Neural progenitor cell (in vitro differentiated cells): ENCODE measurements around the gene MCM3. TPM values are rescaled to one million over a fixed set of nuclear protein-coding genes. Genes with fewer than 3 reads are reported as not detected.

ENCODE experiments used
- DNase-seq: peaks from one replicate; pipeline ENCODE4 v3.0.0-alpha.2; 2016; ENCODE audit warnings: low spot score
- H2AFZ ChIP-seq: fragments of 200-600 bp; sonication (generic); replicated peaks from 2 replicates; pipeline ENCODE4 v1.6.1; 2016; ENCODE audit warnings: antibody characterized with exemption
- H3F3A ChIP-seq: fragments of 200-600 bp; sonication (generic); 2 replicates; pipeline ENCODE4 v1.6.1; 2016; ENCODE audit warnings: antibody characterized with exemption, low read depth
- H3K27ac ChIP-seq: fragments of 200-600 bp; sonication (generic); 2 replicates; pipeline ENCODE4 v1.5.1; 2016; ENCODE audit warnings: mild to moderate bottlenecking
- H3K27me3 ChIP-seq: fragments of 200-600 bp; sonication (generic); 2 replicates; pipeline ENCODE4 v1.6.1; 2016; ENCODE audit warnings: mild to moderate bottlenecking, moderate library complexity
- H3K36me3 ChIP-seq: fragments of 200-600 bp; sonication (generic); 2 replicates; pipeline ENCODE4 v1.5.1; 2016
- H3K4me1 ChIP-seq: fragments of 200-600 bp; sonication (generic); 2 replicates; pipeline ENCODE4 v1.6.1; 2016; ENCODE audit warnings: mixed run types
- H3K4me2 ChIP-seq: fragments of 200-600 bp; sonication (generic); 2 replicates; pipeline ENCODE4 v1.6.1; 2016
- H3K4me3 ChIP-seq: fragments of 200-600 bp; sonication (generic); 2 replicates; pipeline ENCODE4 v1.5.1; 2016
- H3K79me2 ChIP-seq: fragments of 200-600 bp; sonication (generic); 2 replicates; pipeline ENCODE4 v1.6.1; 2016; ENCODE audit warnings: low read depth
- H3K9ac ChIP-seq: fragments of 200-600 bp; sonication (generic); 2 replicates; pipeline ENCODE4 v1.6.1; 2016
- H3K9me3 ChIP-seq: fragments of 200-600 bp; sonication (generic); 2 replicates; pipeline ENCODE4 v1.5.1; 2016; ENCODE audit warnings: low read depth
- H4K20me1 ChIP-seq: fragments of 200-600 bp; sonication (generic); 2 replicates; pipeline ENCODE4 v1.6.1; 2016; ENCODE audit warnings: low read depth
- H3K27ac Mint-ChIP-seq: 3 replicates; pipeline ENCODE4 v1.8.0; 2021; ENCODE audit warnings: mixed read lengths
- H3K27me3 Mint-ChIP-seq: 2 replicates; pipeline ENCODE4 v1.8.0; 2022; ENCODE audit warnings: low read depth, mild to moderate bottlenecking, inconsistent platforms, moderate library complexity, mixed read lengths; ENCODE audit not compliant: insufficient read depth
- H3K36me3 Mint-ChIP-seq: 3 replicates; pipeline ENCODE4 v1.8.0; 2021; ENCODE audit warnings: mixed read lengths
- H3K4me1 Mint-ChIP-seq: 3 replicates; pipeline ENCODE4 v1.8.0; 2021; ENCODE audit warnings: mixed read lengths
- H3K4me3 Mint-ChIP-seq: 3 replicates; pipeline ENCODE4 v1.8.0; 2021; ENCODE audit warnings: mild to moderate bottlenecking, moderate library complexity, mixed read lengths
- H3K9me3 Mint-ChIP-seq: 3 replicates; pipeline ENCODE4 v1.8.0; 2020; ENCODE audit warnings: mixed read lengths
- CTCF ChIP-seq: fragments of 200-600 bp; sonication (generic); IDR thresholded peaks from 2 replicates; pipeline ENCODE4 v1.5.1; 2017; ENCODE audit warnings: antibody characterized with exemption, mild to moderate bottlenecking
- EZH2 ChIP-seq: fragments of 200-600 bp; sonication (generic); IDR thresholded peaks from 2 replicates; pipeline ENCODE4 v1.6.1; 2017; ENCODE audit warnings: antibody characterized with exemption, mild to moderate bottlenecking, moderate library complexity
- EZH2phosphoT487 ChIP-seq: fragments of 200-600 bp; sonication (generic); IDR thresholded peaks from 2 replicates; pipeline ENCODE4 v1.6.1; 2017; ENCODE audit warnings: antibody characterized with exemption
- total RNA-seq: library from RNA; depleted of rRNA; stranded (reverse); fragments of >200 nt; gene quantifications from 2 replicates; pipeline ENCODE4 v1.2.3, GENCODE V29; 2015; ENCODE audit warnings: low replicate concordance

Gene MCM3
- total RNA-seq, 1 donor from 2014 or later, result 224 TPM

- Mint-ChIP-seq H3K36me3 (no peaks in the 10 kb centered on the region), H3K27ac (no peak overlapping the region), H3K4me3 (no peak overlapping the region), H3K27me3 (no peaks in the 10 kb centered on the region), H3K9me3 (peaks cover 2% of the 10 kb centered on the region), H3K4me1 (peaks cover 16% of the 10 kb centered on the region)
- no peak for DNase-seq
- H3K9me3 ChIP-seq, result no peaks in the 10 kb centered on the region
- H2AFZ ChIP-seq, result peak overlapping the region; percentile 84
- H3K36me3 ChIP-seq, result no peaks in the 10 kb centered on the region
- no peaks in the 10 kb centered on the region for H3F3A ChIP-seq
- no peaks in the 10 kb centered on the region for H3K4me1 ChIP-seq
- no peak overlapping the region for H3K9ac ChIP-seq
- TF ChIP-seq EZH2 (no peak), CTCF (no peak)
- no peak overlapping the region for H3K4me2 ChIP-seq
- H3K4me3 ChIP-seq, result no peak overlapping the region
- no peak overlapping the region for H3K27ac ChIP-seq
- H4K20me1 ChIP-seq, result no peaks in the 10 kb centered on the region
- no peaks in the 10 kb centered on the region for H3K79me2 ChIP-seq
- peaks cover 7% of the 10 kb centered on the region for H3K27me3 ChIP-seq
Measured at GRCh38 chr6:52312461-52312860, 27.9 kb upstream of the MCM3 start.

GRCh38 chr6:52310932-52311331 is 26.4 kb upstream of the MCM3 start:
- H3K9ac ChIP-seq, result no peak overlapping the region
- no peaks in the 10 kb centered on the region for H3F3A ChIP-seq
- H3K27ac ChIP-seq, result no peak overlapping the region
- no peak overlapping the region for H3K4me3 ChIP-seq
- H3K4me1 ChIP-seq, result no peaks in the 10 kb centered on the region
- H3K4me2 ChIP-seq, result no peak overlapping the region
- peaks cover 2% of the 10 kb centered on the region for H3K9me3 Mint-ChIP-seq
- TF ChIP-seq CTCF, result no peak
- no peak for TF ChIP-seq EZH2phosphoT487
- TF ChIP-seq EZH2, result no peak
- H3K4me1 Mint-ChIP-seq, result peaks cover 22% of the 10 kb centered on the region
- H3K9me3 ChIP-seq, result no peaks in the 10 kb centered on the region
- no peak overlapping the region for H3K27ac Mint-ChIP-seq
- H3K36me3 ChIP-seq, result no peaks in the 10 kb centered on the region
- H3K36me3 Mint-ChIP-seq, result no peaks in the 10 kb centered on the region
- H4K20me1 ChIP-seq, result no peaks in the 10 kb centered on the region
- peaks cover 2% of the 10 kb centered on the region for H3K27me3 Mint-ChIP-seq
- H3K79me2 ChIP-seq, result no peaks in the 10 kb centered on the region
- no peak overlapping the region for H3K4me3 Mint-ChIP-seq
- no peak for DNase-seq
- peaks cover 19% of the 10 kb centered on the region for H3K27me3 ChIP-seq
- H2AFZ ChIP-seq, result no peak overlapping the region

- no peaks in the 10 kb centered on the region for H3K36me3 ChIP-seq
- H3K4me1 ChIP-seq, result peaks cover 5% of the 10 kb centered on the region
- no peak overlapping the region for H2AFZ ChIP-seq
- H3K36me3 Mint-ChIP-seq, result no peaks in the 10 kb centered on the region
- H3K27me3 ChIP-seq, result peaks cover 19% of the 10 kb centered on the region
- H4K20me1 ChIP-seq, result no peaks in the 10 kb centered on the region
- H3K79me2 ChIP-seq, result no peaks in the 10 kb centered on the region
- H3K4me2 ChIP-seq, result no peak overlapping the region
- H3K9ac ChIP-seq, result no peak overlapping the region
- no peak for DNase-seq
- H3K4me3 ChIP-seq, result no peak overlapping the region
- H3F3A ChIP-seq, result no peaks in the 10 kb centered on the region
- no peak overlapping the region for H3K27ac ChIP-seq
- H3K27me3 Mint-ChIP-seq, result peaks cover 4% of the 10 kb centered on the region
- no peaks in the 10 kb centered on the region for H3K9me3 ChIP-seq
- peak overlapping the region; percentile 47 for H3K27ac Mint-ChIP-seq
- no peak for TF ChIP-seq EZH2
- TF ChIP-seq EZH2phosphoT487, result no peak
- TF ChIP-seq CTCF, result no peak
- H3K4me1 Mint-ChIP-seq, result peaks cover 40% of the 10 kb centered on the region
- H3K9me3 Mint-ChIP-seq, result peaks cover 7% of the 10 kb centered on the region
- H3K4me3 Mint-ChIP-seq, result no peak overlapping the region
Measured at GRCh38 chr6:52307900-52308372, 23.4 kb upstream of the MCM3 start.
